ENCODE measurements around the gene GFRA1. TPM values are rescaled to one million over a fixed set of nuclear protein-coding genes. Genes with fewer than 3 reads are reported as not detected.

Gene GFRA1
- polyA plus RNA-seq, 1 of the 3 experiments (the other 2 are of a cell fraction) = 1.6 TPM

DNA sequence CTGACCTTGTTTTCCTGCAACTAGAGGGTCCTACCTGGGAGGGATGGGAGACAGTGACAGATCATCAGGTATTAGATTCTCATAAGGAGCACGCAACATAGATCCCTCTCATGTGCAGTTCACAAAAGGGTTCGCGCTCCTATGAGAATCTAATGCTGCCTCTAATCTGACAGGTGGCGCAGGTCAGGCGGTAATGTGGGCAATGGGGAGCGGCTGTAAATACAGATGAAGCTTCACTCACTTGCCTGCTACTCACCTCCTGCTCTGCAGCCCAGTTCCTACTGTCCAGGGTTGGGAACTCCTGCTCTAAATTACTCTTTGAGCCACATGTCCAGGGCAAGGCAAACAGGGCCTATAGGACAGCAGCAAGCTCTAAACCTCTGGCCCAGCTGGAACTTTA lies 46.2 kb downstream of the GFRA1 start:
- POLR2A ChIA-PET = no interaction called here
- Histone ChIP-seq H3K36me3 (replicated peaks in 1 of 2; ENCODE audit: control insufficient read depth in 1 of 2, insufficient read depth in 2 of 2, low read length in 1 of 2) (no peaks in the 10 kb centered on the region), H2AFZ (ENCODE audit: low read depth) (no peak overlapping the region), H3K79me2 (ENCODE audit: insufficient read depth) (no peaks in the 10 kb centered on the region), H3K9me2 (no peaks in the 10 kb centered on the region), H3F3A (replicated peaks; ENCODE audit: insufficient read depth) (no peaks in the 10 kb centered on the region), H4K20me1 (ENCODE audit: insufficient read depth) (no peaks in the 10 kb centered on the region), H3K27me3 (ENCODE audit: insufficient read depth) (no peaks in the 10 kb centered on the region), H3K27ac (ENCODE audit: low read depth in 2 of 2, low read length in 1 of 2) (no peak overlapping the region), H3K9me3 (no peaks in the 10 kb centered on the region), H3K9ac (no peak overlapping the region), H3K4me1 (ENCODE audit: control insufficient read depth in 1 of 2, insufficient read depth in 2 of 2, low read depth in 1 of 2, low read length in 1 of 2) (no peaks in the 10 kb centered on the region), H3K4me3 (ENCODE audit: low read depth in 2 of 2, low read length in 1 of 2) (no peak overlapping the region), H3K4me2 (no peak overlapping the region)
- no peak for DNase-seq
- CTCF ChIA-PET = interaction anchor here (1.3 kb wide), 1 partner anchor 14 kb away, joined by 4 read pairs; no protein-coding TSS in a partner anchor
- no peak for TF ChIP-seq ELF1 (IDR thresholded peaks at IDR 0.05)
- 55% methylated on average over 2 of the region's 6 CpGs for WGBS (ENCODE audit: low lambda C conversion rate)

DNA sequence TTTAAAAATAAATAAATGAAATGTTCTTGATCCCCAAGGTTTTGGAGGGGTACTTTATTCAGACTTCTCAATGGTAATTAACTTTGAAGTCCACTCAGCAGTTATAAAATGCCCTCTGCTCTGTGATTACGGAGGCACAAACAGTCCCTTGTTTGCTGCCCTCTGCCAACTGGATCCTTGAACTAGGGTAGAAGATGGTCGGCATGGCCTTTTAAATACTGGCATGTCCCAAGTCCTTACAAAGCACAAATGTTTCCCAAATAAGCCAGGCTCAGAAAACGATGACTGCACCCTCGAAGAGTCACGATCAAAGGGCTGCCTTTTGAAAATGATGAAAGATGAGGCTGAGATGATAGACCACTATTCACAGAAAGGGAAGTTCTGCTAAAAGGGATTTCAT lies 47.0 kb downstream of the GFRA1 start:
- no peaks in the 10 kb centered on the region for H3K4me1 ChIP-seq (ENCODE audit: control insufficient read depth in 1 of 2, insufficient read depth in 2 of 2, low read depth in 1 of 2, low read length in 1 of 2)
- no peaks in the 10 kb centered on the region for H3K79me2 ChIP-seq (ENCODE audit: insufficient read depth)
- H4K20me1 ChIP-seq (ENCODE audit: insufficient read depth) = no peaks in the 10 kb centered on the region
- no peaks in the 10 kb centered on the region for H3K27me3 ChIP-seq (ENCODE audit: insufficient read depth)
- H3K4me3 ChIP-seq (ENCODE audit: low read depth in 2 of 2, low read length in 1 of 2) = no peak overlapping the region
- H3K9me2 ChIP-seq = no peaks in the 10 kb centered on the region
- H3K27ac ChIP-seq (ENCODE audit: low read depth in 2 of 2, low read length in 1 of 2) = no peak overlapping the region
- H3K9ac ChIP-seq = no peak overlapping the region
- H3K9me3 ChIP-seq = no peaks in the 10 kb centered on the region
- 30% methylated on average over 5 of the region's 5 CpGs for WGBS (ENCODE audit: low lambda C conversion rate)
- DNase-seq = no peak
- H3F3A ChIP-seq (replicated peaks; ENCODE audit: insufficient read depth) = no peaks in the 10 kb centered on the region
- no peak overlapping the region for H2AFZ ChIP-seq (ENCODE audit: low read depth)
- TF ChIP-seq TAF1 (IDR thresholded peaks at IDR 0.05; ENCODE audit: borderline replicate concordance, low read depth, low read length) = no peak
- TF ChIP-seq GATA2 (CRISPR knock-in tag; IDR thresholded peaks at IDR 0.05) = no peak
- ChIA-PET CTCF (no interaction called here), POLR2A (no interaction called here)
- no peaks in the 10 kb centered on the region for H3K36me3 ChIP-seq (replicated peaks in 1 of 2; ENCODE audit: control insufficient read depth in 1 of 2, insufficient read depth in 2 of 2, low read length in 1 of 2)
- no peak overlapping the region for H3K4me2 ChIP-seq

DNA sequence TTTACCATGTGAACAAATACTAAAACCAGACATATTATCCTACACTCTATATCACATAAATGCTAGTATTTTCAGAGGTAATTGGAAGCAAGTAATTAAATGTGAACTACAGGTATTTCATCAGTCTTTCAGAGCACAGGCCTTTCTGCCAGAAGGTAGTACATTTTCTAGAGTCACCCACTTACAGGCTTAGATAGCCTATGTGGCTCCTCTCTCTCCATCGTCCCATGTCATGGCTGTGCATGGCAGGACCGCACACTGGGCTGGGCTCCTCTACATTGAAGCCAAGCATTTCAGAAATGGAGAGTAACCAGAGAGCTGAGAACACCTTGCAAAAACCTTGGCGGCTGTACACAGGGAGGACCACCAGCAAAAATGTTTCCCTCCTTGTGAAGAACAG lies 49.7 kb downstream of the GFRA1 start:
- Histone ChIP-seq H3K36me3 (replicated peaks in 1 of 2; ENCODE audit: control insufficient read depth in 1 of 2, insufficient read depth in 2 of 2, low read length in 1 of 2) (no peaks in the 10 kb centered on the region), H3K9me2 (no peaks in the 10 kb centered on the region), H3K4me2 (no peak overlapping the region), H3K4me3 (ENCODE audit: low read depth in 2 of 2, low read length in 1 of 2) (no peak overlapping the region), H4K20me1 (ENCODE audit: insufficient read depth) (no peaks in the 10 kb centered on the region), H3K9ac (no peak overlapping the region), H3K4me1 (ENCODE audit: control insufficient read depth in 1 of 2, insufficient read depth in 2 of 2, low read depth in 1 of 2, low read length in 1 of 2) (no peaks in the 10 kb centered on the region), H3K9me3 (no peaks in the 10 kb centered on the region), H3K27me3 (ENCODE audit: insufficient read depth) (no peaks in the 10 kb centered on the region), H3K79me2 (ENCODE audit: insufficient read depth) (no peaks in the 10 kb centered on the region), H3K27ac (ENCODE audit: low read depth in 2 of 2, low read length in 1 of 2) (no peak overlapping the region), H2AFZ (ENCODE audit: low read depth) (no peak overlapping the region), H3F3A (replicated peaks; ENCODE audit: insufficient read depth) (no peaks in the 10 kb centered on the region)
- ChIA-PET POLR2A (no interaction called here), CTCF (no interaction called here)
- no peak for TF ChIP-seq MXI1 (IDR thresholded peaks at IDR 0.05; ENCODE audit: low read depth, low read length)
- no peak for TF ChIP-seq FOXJ3 (CRISPR knock-in tag; IDR thresholded peaks at IDR 0.05)
- no peak for TF ChIP-seq RCOR1 (IDR thresholded peaks at IDR 0.05; ENCODE audit: low read length)
- no peak for TF ChIP-seq TEAD4 (IDR thresholded peaks at IDR 0.05; ENCODE audit: borderline replicate concordance, insufficient read depth)
- TF ChIP-seq, protein P1, sequence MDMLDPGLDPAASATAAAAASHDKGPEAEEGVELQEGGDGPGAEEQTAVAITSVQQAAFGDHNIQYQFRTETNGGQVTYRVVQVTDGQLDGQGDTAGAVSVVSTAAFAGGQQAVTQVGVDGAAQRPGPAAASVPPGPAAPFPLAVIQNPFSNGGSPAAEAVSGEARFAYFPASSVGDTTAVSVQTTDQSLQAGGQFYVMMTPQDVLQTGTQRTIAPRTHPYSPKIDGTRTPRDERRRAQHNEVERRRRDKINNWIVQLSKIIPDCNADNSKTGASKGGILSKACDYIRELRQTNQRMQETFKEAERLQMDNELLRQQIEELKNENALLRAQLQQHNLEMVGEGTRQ (IDR thresholded peaks at IDR 0.05; ENCODE audit: borderline replicate concordance, low read depth, low read length) = no peak
- no peak for TF ChIP-seq EP300 (IDR thresholded peaks at IDR 0.05; ENCODE audit: borderline replicate concordance in 1 of 2, low read depth in 1 of 2, low read length in 1 of 2)
- no peak for TF ChIP-seq FOXM1 (IDR thresholded peaks at IDR 0.05; ENCODE audit: low read depth)
- no peak for TF ChIP-seq PBX3 (IDR thresholded peaks at IDR 0.05)
- no peak for TF ChIP-seq GABPA (IDR thresholded peaks at IDR 0.05; ENCODE audit: low read depth)
- TF ChIP-seq TCF12 (IDR thresholded peaks at IDR 0.05) = no peak
- DNase-seq = no peak
- 30% methylated on average over 3 of the region's 3 CpGs for WGBS (ENCODE audit: low lambda C conversion rate)

Data from SK-N-SH (cell line).